Measurements from ENCODE around the gene SCYGR1.
"Not testable (repeated sequence)": the region's sequence is repeated elsewhere in the genome, so short reads cannot be mapped to it uniquely, and the experiment has no call there.

The SCYGR1 gene

DNA sequence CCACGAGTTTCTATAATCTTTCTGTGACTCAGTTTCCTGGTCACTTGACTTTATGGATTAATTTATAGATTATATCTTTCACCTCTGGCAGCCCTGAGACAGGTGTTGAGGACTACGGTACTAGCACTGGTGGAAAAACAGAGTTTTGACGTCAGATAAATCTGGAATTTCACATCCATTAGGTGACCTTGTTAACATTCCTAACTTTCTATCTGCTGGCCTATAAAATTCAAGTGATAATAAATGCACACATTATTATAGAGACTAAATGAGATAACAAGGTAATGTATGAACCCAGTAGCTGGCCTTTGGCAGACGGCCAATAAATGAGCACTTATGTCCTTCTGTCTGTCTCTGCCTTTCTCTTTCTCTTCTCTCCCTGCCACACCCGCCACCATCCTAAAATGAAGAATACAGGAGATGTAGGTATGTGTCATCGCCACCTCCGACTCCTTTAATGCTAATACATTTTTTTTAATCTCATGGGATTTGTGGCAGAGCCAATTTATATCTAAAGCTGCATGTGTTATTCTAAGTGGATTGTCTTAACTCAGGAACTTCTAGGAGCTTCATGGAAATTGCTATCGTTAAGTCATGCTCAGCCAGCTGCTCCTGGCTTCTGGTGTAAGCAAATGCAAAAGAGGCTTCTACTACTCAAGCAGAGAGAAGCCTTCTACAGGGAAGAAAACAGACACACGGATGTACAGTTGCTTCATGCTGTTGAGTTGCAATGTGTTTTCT is 10.9 kb downstream of the SCYGR1 start:
- in situ Hi-C loops (cut with HindIII; ENCODE audit: low pct_unique_long_range_greater_than_20kb, low sequenced_read_pairs): no loop called here
- DNase-seq (ENCODE audit: low read depth in 1 of 2, low spot score in 1 of 2): no peak
- no peak for TF ChIP-seq JUND (IDR thresholded peaks at IDR 0.05; ENCODE audit: low read depth)

DNA sequence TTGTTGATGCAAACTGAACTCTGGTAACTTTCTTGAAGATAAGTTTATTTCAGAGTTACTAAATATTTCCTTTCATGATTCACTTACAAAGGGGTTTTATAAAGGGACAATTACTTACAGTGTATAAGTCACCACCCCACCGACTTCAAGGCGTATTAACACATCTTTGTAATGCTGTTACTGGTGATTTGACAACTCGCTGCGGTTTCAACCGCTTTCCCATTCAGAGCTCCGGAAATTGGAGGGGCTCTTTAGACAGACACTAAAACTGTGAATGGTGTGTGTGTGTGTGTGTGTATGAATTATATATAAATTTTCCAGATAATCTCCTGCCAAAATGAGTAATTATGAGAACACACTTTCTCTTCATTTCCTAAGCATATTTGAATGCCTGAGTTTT is 13.6 kb downstream of the SCYGR1 start:
- no peak for TF ChIP-seq JUND (IDR thresholded peaks at IDR 0.05; ENCODE audit: low read depth)
- no peak for DNase-seq (ENCODE audit: low read depth in 1 of 2, low spot score in 1 of 2)
- in situ Hi-C loops (cut with HindIII; ENCODE audit: low pct_unique_long_range_greater_than_20kb, low sequenced_read_pairs): no loop called here

DNA sequence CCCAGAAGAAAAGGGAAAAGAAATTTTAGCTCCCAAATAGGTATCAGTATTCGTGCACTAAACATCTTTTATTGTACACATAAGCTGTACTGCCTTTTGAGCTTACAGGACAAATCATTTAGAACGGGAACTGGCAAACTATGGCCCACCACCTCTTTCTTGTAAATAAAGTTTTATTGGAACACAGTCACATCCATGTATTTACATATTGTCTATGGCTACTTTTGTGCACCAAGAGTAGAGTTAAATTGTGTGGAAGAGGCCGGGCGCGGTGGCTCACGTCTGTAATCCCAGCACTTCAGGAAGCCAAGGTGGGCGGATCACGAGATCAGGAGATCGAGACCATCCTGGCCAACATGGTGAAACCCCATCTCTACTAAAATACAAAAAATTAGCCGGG is 14.4 kb downstream of the SCYGR1 start:
- no peak for TF ChIP-seq JUND (IDR thresholded peaks at IDR 0.05; ENCODE audit: low read depth)
- DNase-seq (ENCODE audit: low read depth in 1 of 2, low spot score in 1 of 2): no peak
- in situ Hi-C loops (cut with HindIII; ENCODE audit: low pct_unique_long_range_greater_than_20kb, low sequenced_read_pairs): no loop called here

DNA sequence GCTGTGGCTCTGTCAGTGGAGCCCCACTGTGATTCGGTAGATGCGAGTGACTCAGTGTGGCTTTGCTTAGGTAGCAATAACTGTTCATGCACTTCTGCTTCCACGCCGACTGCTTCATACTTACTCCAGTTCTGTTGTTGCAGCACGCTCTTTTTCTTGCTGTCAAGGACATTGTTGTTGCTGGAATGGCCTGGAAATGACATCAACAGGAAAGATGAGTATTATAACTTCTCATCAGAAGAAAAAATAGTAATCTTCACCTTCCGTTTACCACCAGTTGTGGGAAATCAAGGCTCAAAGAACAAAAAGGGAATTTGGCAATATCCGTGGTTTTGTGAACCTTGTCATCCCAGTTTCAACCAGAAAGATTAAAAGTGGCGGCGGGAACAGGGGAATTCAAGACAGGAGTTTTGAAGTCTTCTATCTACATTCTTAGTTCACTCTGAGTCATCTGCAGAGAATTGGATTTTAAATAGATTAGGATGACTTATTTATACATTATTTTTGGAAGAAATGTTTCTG is 16.9 kb downstream of the SCYGR1 start:
- in situ Hi-C loops (cut with HindIII; ENCODE audit: low pct_unique_long_range_greater_than_20kb, low sequenced_read_pairs): no loop called here
- TF ChIP-seq JUND (IDR thresholded peaks at IDR 0.05; ENCODE audit: low read depth): no peak
- DNase-seq (ENCODE audit: low read depth in 1 of 2, low spot score in 1 of 2): no peak

DNA sequence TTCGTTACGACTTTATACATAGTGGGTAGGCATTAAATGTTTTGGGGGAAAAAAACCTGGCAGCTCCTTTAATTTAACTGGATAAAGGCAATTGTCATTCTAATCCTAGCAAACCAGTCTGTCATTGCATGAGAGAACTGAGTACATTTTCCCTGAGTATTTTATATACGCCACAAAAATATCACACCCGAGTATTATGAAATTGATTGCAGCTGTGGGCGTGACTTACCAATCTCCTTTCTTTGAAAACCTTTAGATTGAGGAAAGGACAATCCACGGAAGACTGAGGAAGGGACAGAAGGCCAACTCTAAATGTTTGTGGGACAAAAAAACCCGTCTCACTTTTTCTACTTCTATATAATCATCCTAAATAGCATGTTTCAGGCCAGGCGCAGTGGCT is 17.7 kb downstream of the SCYGR1 start:
- in situ Hi-C loops (cut with HindIII; ENCODE audit: low pct_unique_long_range_greater_than_20kb, low sequenced_read_pairs): no loop called here
- no peak for TF ChIP-seq JUND (IDR thresholded peaks at IDR 0.05; ENCODE audit: low read depth)
- DNase-seq (ENCODE audit: low read depth in 1 of 2, low spot score in 1 of 2): no peak

DNA sequence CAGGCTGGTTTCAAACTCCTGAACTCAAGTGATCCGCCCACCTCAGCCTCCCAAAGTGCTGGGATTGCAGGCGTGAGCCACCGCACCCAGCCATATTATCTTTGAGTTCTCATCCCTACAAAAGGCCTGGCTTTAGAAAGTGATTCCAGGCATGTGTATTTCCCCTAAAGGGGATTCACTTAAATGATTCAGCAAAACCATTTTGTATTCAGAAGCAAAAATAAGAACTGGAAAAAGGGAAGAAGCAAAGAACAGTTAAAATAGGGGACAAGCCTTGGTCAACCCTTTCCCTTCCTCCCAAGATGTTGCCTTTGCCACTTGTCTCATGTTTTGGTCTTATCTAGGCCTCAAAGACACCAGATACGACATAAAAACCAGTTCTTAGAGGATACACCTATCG is 19.2 kb downstream of the SCYGR1 start:
- in situ Hi-C loops (cut with HindIII; ENCODE audit: low pct_unique_long_range_greater_than_20kb, low sequenced_read_pairs): no loop called here
- TF ChIP-seq JUND (IDR thresholded peaks at IDR 0.05; ENCODE audit: low read depth): no peak
- no peak for DNase-seq (ENCODE audit: low read depth in 1 of 2, low spot score in 1 of 2)

DNA sequence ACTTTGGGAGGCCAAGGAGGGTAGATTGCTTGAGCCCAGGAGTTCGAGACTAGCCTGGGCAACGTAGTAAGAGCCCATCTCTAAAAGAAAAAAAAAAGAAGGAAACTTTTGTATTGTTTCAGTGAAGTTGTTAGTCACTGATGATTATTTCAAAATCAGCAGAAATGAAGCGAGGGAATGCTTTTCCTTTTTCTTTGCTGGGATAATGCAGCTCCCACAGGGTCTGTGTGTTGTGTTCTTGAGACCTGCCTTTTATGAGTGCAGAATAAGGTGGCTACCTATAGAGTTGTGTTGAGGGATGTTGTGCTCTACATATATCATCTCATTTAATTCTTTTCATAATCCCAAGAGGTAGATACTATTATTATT is 20.3 kb downstream of the SCYGR1 start:
- in situ Hi-C loops (cut with HindIII; ENCODE audit: low pct_unique_long_range_greater_than_20kb, low sequenced_read_pairs): no loop called here
- no peak for TF ChIP-seq JUND (IDR thresholded peaks at IDR 0.05; ENCODE audit: low read depth)
- no peak for DNase-seq (ENCODE audit: low read depth in 1 of 2, low spot score in 1 of 2)

DNA sequence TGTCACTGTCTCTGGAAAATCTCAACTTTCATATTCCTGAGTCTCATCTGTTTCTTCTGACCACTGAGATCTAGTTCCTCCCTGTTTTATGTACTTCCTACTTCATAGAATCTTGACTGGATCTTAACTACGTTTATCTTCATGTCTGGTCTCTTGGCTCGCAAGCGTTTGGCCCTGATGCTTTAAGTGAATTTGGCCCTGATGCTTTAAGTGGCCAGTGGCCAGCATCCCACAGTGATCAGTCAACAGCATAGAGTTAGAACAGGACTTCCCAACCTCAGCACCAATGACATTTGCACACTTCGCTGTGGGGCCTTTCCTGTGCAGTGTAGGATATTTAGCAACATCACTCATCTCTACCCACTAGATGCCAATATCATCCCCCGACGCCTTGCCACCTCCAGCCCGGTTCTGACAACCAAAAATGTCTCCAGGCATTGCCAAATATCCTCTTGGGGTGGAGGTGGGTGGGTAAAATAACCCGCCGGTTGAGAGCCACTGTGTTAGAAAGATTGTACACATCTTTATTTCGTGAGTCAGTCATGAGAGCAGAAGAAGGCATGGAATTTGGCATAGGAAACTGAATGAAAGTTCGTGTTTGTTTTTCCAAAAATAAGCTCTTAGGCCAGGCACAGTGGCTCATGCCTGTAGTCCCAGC is 20.9 kb downstream of the SCYGR1 start:
- TF ChIP-seq JUND (IDR thresholded peaks at IDR 0.05; ENCODE audit: low read depth): no peak
- in situ Hi-C loops (cut with HindIII; ENCODE audit: low pct_unique_long_range_greater_than_20kb, low sequenced_read_pairs): no loop called here
- no peak for DNase-seq (ENCODE audit: low read depth in 1 of 2, low spot score in 1 of 2)

DNA sequence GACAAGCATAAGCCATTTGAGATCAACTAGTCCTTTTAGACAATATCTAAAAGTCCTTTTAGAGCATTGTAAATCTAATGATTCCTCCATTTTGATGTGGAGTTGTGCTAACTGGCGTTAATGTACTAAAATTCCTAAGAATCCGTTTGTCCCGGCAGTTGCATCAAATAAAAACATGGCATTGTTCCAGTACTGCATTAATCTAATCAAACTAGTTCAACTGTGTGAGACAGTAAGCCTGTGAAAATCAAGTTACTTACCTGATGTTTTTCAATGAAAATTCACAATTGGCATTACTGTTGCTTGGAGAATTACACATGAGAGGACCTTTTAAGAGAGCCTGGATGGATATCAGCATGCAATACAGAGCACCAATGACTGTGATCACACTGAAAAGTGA is 21.9 kb downstream of the SCYGR1 start:
- TF ChIP-seq JUND (IDR thresholded peaks at IDR 0.05; ENCODE audit: low read depth): no peak
- in situ Hi-C loops (cut with HindIII; ENCODE audit: low pct_unique_long_range_greater_than_20kb, low sequenced_read_pairs): no loop called here
- no peak for DNase-seq (ENCODE audit: low read depth in 1 of 2, low spot score in 1 of 2)

DNA sequence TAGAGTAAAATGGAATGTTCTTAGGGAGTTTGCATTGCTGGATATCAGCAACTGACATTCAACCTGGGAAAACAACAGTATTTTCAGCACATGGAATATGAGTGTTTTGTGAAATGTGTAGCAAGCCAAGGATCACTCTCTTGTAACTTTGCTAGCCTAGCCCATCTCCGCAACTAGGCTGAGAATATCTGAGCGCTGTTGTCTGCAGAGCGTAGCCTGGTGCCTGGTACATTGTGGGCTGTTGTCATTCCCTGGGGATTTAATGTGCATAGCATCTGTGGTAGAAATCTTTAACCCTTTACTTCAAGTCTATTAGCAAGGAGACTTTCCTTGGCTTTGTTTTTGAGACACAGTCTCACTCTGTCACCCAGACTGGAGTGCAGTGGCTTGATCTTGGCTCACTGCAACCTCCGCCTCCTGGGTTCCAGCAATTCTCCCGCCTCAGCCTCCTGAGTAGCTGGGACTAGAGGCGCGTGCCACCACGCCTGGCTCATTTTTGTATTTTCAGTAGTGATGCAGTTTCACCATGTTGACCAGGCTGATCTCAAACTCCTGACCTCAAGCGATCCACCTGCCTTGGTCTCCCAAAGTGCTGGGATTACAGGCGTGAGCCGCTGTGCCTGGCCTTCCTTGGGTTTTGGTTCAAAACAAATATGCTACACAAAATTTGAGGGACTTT is 23.0 kb downstream of the SCYGR1 start:
- DNase-seq (ENCODE audit: low read depth in 1 of 2, low spot score in 1 of 2); in situ Hi-C loops (cut with HindIII; ENCODE audit: low pct_unique_long_range_greater_than_20kb, low sequenced_read_pairs): not testable (repeated sequence)

DNA sequence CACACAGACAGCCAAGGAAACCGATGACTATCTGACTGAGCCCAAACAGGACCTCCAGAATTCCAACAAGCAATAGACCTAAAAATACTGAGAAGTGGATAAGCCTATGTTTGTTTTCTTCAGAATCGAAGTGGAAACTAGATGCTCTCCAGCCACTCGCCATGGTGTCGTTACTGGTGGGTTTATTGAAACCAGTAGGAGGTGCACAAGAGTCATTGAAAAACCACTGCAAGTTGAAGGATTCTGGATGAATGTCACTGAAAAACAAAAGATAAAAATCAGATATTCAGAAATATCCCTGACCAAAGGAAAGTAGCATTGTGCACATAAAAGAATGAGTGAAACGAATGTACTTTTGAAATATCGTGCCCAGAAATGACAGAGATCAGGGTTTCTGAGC is 24.0 kb downstream of the SCYGR1 start:
- DNase-seq (ENCODE audit: low read depth in 1 of 2, low spot score in 1 of 2): no peak

DNA sequence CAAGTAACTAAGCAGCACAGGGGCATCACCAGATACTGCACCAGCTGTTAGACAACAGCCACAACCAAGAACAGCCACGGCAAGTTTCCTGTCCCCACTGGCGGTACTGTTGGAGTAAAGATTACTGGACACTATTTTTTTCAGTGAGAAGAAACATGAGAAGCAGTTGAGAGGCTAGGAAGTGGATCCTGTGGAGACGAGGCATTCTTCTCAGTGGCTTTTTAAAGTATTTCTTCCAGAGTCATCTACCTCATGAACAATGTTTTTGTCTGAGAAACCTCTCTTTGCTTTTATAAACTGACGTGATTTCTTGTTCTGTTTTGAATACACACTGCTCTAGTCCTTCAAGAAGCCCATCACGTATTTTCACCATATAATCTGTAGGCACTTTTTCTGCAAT is 27.4 kb downstream of the SCYGR1 start:
- in situ Hi-C loops (cut with HindIII; ENCODE audit: low pct_unique_long_range_greater_than_20kb, low sequenced_read_pairs): no loop called here
- no peak for TF ChIP-seq JUND (IDR thresholded peaks at IDR 0.05; ENCODE audit: low read depth)
- no peak for DNase-seq (ENCODE audit: low read depth in 1 of 2, low spot score in 1 of 2)

More for the DNA sequence above, 24.0 kb downstream of the SCYGR1 start:
- in situ Hi-C loops (cut with HindIII; ENCODE audit: low pct_unique_long_range_greater_than_20kb, low sequenced_read_pairs): no loop called here
- no peak for TF ChIP-seq JUND (IDR thresholded peaks at IDR 0.05; ENCODE audit: low read depth)

DNA sequence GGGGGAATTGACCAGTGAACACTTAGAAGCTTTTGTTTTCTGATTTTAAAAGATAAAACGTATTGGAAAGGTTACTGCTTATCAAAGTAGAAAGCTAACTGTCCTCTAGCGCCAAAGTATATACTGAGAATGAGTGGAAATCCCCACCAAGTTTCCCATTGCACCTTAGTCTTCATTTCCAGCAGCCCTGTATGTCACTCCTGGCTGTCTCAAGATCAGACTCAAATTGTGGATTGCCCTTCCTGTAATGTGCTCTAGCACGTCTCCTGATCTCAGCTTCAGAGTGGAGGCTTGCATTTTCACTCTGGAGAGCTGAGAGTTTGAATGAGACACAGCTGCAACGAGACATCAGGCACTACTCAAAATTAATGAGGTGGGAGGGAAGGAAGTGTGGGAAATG is 36.1 kb downstream of the SCYGR1 start:
- TF ChIP-seq JUND (IDR thresholded peaks at IDR 0.05; ENCODE audit: low read depth): no peak
- in situ Hi-C loops (cut with HindIII; ENCODE audit: low pct_unique_long_range_greater_than_20kb, low sequenced_read_pairs): no loop called here
- DNase-seq (ENCODE audit: low read depth in 1 of 2, low spot score in 1 of 2): no peak
